Activated CD4-positive, CD25-positive, alpha-beta regulatory T cell treated with anti-CD3 and anti-CD28 coated beads, Interleukin-2, amount 50 U/mL, for 16 hours (primary cell): ENCODE measurements around the gene NUFIP2.
"Not testable (repeated sequence)": the region's sequence is repeated elsewhere in the genome, so short reads cannot be mapped to it uniquely, and the experiment has no call there.

Source experiments
- DNase-seq: peaks from one replicate; pipeline ENCODE4 v3.0.0-alpha.2; 2020; ENCODE audit warnings: low read depth, low spot score

The NUFIP2 gene

DNA sequence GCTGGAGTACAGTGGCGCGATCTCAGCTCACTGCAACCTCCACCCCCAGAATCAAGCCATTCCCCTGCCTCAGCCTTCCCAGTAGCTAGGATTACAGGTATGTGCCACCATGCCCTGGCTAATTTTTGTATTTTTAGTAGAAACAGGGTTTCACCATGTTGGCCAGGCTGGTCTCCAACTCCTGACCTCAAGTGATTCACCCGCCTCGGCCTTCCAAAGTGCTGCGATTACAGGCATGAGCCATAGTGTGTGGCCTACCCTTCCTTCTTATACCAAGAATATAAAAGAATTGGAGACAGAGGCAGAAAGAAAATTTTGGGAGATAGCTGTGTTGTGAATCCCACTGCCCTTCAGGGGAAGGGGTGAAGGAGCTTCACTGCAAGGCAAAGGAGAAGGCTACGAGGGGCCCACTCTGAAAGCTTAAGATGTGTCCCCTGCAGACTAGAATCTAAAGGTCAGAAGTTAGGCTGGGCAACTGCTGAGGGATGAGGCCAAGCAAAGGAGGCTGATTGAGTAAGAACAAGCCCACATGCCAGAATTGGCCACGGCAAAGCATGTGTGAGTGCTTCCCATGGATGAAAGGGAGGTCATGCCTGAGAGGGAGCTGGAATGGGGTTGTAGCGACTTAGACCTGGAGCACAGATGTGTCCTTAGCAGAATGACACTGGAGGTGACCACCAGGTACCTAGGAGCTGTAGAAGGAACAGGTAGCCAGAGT is 55.7 kb downstream of the NUFIP2 start:
- no peak for DNase-seq

DNA sequence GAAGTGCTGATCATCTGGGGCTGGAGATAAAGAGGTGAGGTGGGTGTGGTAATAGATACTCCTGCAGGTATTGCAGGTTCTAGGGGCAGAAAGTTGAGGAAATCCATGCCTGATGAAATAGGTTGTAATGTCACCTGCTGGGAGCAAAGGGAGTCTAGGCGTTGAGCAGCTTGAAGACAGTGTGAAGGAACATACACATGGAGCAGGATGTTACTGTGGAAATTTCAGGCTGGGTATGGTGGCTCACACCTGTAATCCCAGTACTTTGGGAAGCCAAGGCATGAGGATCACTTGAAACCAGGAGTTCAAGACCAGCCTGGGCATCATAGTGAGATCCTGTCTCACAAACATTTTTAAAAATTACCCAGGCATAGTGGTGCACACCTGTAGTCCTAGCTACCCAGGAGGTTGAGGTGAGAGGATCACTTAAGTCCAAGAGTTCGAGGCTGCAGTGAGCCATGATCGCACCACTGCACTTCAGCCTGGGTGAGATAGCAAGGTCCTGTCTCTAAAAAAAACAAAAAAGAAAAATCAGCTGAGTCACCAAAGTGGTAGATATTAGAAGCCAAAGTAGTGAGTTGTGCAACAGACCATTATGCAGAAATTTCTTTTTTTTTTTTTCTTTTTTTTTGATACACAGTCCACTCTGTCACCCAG is 56.3 kb downstream of the NUFIP2 start:
- DNase-seq, result no peak

DNA sequence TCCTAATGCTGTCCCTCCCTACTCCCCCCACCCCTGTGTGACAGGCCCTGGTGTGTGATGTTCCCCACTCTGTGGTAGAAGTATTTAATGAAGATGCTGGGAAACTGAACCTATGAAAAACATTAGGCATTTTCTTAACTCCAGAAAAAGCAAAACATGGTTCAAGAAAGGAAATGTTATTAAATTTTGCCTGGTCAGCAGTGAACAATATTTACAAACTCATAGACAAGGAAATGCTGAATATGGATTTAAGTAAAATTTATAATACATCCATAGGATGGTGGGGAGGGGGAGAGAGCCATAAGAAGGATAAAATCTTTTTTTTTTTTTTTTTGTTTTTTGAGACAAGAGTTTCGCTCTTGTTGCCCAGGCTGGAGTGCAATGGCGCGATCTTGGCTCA is 58.0 kb downstream of the NUFIP2 start:
- no peak for DNase-seq

DNA sequence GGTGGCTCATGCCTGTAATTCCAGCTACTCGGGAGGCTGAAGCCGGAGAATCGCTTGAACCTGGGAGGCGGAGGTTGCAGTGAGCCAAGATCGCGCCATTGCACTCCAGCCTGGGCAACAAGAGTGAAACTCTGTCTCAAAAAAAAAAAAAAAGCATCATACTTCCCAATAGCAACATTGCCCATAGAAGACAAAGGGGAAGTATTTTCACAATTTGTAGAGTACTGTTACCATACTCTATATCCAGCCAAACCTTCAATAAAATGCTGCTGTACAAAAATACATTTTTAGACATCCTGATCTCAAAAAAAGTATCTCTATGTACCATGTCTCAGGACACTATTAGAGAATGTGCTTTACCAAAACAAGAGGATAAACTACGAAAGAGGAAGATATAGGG is 59.0 kb downstream of the NUFIP2 start:
- not testable (repeated sequence) for DNase-seq

DNA sequence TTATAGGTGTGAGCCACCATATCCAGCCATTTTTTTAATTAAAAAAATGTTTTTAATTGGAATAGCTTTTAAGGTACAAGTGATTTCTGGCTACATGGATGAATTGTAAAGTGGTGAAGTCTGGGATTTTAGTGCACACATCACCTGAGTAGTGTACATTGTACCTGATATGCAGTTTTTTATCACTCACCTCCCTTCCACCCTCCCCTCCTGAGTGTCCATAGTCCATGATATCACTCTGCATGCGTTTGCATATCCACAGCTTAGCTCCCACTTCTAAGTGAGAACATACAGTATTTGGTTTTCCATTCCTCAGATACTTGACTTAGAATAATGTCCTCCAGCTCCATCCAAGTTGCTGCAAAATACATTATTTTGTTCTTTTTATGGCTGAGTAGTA is 60.6 kb downstream of the NUFIP2 start:
- no peak for DNase-seq

DNA sequence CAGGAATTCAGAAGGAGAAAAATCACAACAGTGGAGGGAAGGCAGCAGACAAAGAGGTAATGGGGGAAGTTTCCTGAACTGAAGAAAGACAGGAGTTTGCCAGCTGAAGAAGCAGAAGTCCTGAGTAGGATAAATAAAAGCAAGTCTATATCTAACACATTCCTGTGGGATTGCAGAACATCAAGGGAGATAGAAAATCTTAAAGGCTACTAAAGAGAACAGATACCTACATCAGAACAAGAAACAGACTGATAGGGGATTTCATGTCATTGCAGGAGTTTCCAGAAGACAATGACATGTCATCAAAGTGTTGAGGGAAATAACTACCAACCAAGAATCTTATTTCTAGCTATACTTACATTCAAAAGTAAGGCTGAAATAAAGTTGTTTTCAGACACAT is 68.6 kb downstream of the NUFIP2 start:
- no peak for DNase-seq

DNA sequence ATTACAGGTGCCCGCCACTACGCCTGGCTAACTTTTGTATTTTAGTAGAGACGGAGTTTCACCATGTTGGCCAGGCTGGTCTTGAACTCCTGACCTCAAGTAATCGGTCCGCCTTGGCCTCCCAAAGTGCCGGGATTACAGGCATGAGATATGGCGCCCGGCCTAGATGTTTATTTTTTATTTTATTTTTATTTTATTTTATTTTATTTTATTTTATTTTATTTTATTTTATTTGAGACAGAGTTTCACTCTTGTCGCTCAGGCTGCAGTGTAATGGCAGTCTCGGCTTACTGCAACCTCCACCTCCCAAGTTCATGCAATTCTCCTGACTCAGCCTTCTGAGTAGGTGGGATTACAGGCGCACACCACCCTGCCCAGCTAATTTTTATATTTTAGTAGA is 72.6 kb downstream of the NUFIP2 start:
- DNase-seq, result not testable (repeated sequence)

DNA sequence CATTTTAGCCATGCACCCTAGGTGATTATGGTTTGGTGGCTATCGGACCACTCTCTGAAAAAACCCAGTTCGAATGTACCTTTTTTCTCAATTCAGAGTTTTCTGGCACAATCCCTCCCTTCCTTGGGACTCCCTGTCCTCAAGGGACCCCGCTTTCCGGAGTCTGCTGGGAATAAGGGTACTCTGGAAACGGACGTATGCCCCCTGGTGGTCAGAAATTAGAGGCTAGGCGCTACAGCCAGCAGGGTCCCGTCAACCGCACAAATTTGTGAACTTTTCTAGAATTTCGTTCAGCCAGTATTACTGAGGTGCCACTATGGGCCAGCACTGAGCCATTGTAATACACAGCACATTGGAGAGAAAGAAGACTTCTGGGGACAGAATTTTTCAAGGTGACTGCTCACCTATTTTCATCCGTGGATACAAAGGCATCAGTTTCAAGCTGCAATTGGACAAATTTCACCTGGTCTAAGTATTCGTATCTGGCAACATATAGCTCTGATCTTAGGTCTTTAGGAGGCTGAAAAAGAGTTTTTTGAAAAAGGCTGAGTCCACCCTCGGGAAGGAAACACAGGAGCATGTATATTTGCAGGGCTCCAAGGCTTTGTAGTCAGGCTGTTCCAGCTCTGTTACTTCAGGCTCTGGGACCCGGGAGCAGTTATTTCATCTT is 74.4 kb downstream of the NUFIP2 start:
- peak; percentile 30 for DNase-seq

DNA sequence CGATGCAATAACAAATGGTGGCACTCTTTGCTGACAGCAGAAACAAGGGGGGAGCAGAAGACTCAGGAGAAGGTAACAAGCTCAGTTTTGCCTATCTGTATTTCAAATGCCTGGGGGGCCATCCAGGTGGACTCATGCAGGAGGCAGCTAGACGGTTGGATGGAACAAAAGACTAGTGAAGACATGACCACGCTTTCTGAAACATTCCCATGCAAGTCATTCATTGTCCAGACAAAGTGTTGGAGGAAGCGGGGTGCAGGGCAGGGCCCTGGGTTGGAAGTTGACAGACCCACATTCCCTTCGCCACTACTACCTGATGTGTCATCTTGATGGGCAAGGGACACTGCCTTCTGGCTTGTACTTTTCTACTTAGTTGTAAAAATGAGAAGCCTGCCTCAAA is 77.1 kb downstream of the NUFIP2 start:
- DNase-seq, result no peak

DNA sequence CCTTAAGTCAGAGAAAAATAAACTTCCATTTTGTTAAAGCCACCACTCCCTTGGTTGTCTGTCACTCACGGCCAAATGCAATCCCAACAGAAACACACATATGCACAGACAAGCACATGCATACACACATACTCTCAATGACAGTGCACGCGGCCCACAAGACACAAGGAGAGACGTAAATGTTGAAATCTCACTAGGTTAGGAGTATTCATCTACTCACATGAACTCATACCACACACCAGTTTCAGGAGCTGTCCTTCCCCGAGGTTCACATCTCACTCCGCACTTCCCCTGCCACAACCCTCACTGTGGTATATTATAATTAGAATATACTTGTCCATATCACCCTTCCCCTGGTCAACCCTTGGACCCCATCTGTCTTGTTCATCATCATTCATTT is 77.8 kb downstream of the NUFIP2 start:
- DNase-seq, result no peak

DNA sequence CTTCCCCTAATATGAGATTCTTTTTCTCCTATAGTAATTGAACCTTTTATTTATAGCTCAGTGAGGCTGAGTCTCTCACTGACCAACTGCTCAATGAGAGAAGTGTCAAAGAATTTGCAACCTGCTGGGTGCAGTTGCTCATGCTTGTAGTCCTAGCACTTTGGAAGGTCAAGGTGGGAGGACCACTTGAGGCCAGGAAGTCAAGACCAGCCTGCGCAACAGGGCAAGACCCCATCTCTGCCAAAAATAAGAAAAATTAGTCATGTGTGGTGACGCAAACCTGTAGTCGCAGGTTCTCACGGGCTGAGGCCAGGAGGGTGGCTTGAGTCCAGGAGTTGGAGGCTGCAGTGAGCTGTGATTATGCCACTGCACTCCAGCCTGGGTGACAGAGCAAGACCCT is 78.2 kb downstream of the NUFIP2 start:
- DNase-seq, result no peak

DNA sequence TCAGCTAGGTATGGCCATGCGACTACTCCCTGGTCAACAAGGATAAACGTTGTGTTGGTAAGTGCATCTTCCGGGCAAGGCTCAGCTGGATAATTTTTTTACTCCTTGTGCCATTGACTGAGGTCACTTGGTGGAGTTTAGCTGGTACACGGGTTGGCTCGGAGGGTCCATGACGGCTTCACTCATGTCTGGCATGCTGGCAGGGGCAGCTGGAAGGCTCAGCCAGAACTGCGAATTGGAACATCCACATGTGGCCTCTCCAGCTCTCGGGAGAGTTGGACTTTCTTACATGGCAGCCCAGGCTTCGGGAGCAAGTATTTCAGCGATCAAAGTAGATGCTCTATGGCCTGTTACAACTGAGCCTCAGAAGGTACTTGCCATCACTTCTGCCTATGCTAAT is 78.8 kb downstream of the NUFIP2 start:
- DNase-seq, result no peak

DNA sequence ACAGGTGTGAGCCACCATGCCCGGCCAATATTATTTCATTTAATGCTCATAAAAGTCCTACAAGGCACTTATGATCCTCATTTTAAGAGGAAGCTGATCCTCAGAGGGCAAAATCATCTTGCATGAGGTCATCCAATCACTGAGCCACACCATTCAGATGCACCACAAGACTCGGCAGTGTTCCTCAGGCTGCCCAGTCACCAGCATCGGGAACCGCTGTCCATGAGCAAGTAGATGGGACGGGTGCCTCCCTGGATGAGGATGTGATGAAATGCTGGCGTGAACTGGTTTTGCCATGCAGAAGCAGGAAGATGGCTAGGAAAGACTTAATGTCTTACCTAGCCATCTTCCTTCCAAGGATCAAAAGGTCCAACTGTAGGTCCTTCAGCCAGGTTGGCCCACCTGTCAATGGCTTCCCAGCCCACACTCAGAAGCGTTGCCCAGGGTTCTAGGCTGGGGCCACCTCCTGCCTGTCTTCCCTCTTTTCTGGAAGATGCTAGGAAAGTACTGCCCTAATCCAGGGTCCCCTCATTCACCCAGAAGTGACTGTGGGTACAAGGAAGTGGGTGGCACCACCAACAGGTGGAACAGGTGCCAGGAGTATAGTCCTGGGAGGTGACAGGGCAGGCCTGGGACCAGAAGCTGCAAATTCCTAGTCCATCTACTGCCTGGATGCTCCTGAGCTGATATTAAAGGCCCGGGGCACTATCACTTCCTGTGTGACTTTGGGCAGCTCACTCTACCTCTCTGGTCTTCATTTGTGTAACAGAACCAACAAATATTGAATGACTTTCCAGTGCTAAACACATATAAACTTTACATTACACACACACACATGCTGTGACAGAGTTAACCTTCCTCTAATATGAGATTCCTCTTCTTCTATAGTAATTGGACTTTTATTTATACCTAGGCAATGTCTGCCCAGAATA is 79.5 kb downstream of the NUFIP2 start:
- no peak for DNase-seq

DNA sequence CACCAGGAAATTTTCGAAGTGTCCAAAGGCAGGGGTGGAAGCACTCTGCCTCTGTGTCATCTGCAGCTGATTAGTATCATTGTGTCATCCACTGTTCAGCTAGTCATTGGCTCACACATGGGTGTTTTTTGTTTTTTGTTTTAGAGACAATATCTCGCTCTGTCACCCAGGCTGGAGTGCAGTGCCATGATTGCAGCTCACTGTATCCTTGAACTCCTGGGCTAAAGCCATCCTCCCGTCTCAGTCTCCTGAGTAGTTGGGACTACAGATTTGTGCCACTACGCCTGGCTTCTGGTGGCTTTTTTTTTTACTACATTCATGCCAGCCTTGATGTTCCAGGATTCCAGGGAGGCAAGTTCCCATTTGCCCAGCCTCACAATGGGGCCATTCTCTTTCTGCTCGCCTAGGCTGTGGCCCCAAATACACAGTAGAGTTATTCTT is 81.2 kb downstream of the NUFIP2 start:
- DNase-seq, result no peak

DNA sequence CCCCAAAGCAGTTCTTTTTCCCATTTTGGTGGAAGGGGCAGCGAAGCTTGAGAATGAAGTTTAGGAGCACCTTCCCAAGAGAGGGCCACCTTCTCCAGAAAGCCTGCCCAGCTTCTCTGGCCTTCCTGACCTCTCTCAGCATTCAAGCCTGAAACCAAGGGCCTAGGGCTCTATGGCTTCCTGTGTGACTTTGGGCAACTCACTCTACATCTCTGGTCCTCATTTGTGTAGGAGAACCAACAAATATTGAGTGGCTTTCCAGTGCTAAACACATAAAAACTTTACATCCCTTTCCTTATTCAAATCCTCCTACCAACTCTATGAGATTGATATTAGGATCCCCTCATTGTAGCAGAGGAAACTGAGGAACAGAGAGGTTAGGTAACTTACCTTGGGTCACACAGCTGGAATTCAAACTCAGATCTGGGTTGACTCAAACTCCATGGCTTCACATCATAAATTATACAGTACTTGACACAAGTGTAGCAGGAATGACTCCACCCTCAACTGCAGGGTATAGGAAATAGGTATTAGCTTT is 81.8 kb downstream of the NUFIP2 start:
- no peak for DNase-seq

DNA sequence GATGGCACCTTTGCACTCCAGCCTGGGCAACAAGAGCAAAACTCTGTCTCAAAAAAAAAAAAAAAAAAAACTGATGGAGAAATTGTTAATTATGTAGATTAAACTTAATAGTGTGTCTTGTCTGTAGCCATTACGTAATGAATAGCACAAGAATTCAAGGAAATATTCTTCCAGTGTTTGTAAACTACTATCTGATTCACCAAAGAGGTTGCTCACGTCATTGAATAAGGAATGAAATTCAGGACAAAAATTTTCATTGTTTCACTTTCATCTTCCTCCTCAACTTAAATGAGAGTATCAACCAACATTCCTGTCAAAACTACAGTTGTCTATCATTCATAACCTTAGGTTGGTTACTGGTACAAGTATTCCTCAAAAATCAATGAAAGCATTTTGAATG is 83.1 kb downstream of the NUFIP2 start:
- no peak for DNase-seq

DNA sequence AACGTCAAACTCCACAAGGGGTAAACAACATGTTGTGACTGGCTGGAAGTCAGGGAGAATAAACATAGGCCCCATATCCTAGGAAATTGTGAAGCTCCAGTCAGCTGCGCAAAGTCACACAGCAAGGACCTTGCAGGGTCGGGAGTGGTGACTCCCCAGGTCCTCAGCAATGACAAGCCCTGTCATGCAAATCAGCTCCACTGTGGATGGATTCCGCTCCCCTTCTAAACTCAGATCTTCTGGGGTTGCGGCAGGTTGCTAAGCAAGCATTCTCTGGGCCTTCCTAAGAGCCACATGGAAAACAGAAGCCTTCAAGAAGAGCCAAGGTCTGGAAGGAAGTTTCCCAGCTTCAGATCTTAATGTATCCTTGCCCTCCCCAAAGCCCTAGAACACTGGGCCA is 84.9 kb downstream of the NUFIP2 start:
- no peak for DNase-seq

DNA sequence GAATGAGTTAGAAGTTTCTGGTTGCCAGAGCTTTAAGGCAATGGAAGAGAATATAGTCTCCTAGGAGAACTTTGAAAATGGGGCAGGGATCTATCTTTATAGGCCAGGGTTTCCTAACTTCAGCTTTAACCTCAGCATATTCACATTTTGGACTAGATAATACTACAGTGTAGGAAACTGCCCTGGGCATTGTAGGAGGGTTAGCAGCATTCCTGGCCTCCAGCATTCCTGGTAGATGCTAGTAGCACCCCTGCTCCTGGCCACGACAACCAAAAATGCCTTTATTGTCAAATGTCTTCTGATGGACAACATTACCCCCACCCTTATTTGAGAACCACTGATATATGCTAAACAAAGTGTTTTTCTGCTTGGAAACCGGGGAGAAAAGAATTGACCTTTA is 86.0 kb downstream of the NUFIP2 start:
- no peak for DNase-seq
